HL-60 (cell line): ENCODE results near the gene TTLL1.

ENCODE experiments used
- POLR2AphosphoS5 ChIP-seq: IDR thresholded peaks from 2 replicates; pipeline ENCODE4 v1.6.1; 2012; ENCODE audit warnings: low read depth
- TF ChIP-seq, protein P1 (sequence below): IDR thresholded peaks from one replicate; pipeline ENCODE4 v1.5.1; 2011; ENCODE audit warnings: low read length, control low read depth, inconsistent platforms; ENCODE audit not compliant: insufficient read depth

- TF ChIP-seq, protein P1, sequence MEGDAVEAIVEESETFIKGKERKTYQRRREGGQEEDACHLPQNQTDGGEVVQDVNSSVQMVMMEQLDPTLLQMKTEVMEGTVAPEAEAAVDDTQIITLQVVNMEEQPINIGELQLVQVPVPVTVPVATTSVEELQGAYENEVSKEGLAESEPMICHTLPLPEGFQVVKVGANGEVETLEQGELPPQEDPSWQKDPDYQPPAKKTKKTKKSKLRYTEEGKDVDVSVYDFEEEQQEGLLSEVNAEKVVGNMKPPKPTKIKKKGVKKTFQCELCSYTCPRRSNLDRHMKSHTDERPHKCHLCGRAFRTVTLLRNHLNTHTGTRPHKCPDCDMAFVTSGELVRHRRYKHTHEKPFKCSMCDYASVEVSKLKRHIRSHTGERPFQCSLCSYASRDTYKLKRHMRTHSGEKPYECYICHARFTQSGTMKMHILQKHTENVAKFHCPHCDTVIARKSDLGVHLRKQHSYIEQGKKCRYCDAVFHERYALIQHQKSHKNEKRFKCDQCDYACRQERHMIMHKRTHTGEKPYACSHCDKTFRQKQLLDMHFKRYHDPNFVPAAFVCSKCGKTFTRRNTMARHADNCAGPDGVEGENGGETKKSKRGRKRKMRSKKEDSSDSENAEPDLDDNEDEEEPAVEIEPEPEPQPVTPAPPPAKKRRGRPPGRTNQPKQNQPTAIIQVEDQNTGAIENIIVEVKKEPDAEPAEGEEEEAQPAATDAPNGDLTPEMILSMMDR: no peak
- TF ChIP-seq POLR2AphosphoS5: peak; percentile 78
These were observed 38.9 kb upstream of the TTLL1 start for GRCh38 chr22:43128116-43128515.
